Measurements from ENCODE around the gene ADAM19. TPM values are rescaled to one million over a fixed set of nuclear protein-coding genes. Genes with fewer than 3 reads are reported as not detected.
A peak's percentile ranks its signal among the peaks of the same experiment; 100 is the strongest.

Gene ADAM19
- total and polyA plus RNA-seq, 2 experiments from 2014 or later: 9.1 to 13.2 TPM

DNA sequence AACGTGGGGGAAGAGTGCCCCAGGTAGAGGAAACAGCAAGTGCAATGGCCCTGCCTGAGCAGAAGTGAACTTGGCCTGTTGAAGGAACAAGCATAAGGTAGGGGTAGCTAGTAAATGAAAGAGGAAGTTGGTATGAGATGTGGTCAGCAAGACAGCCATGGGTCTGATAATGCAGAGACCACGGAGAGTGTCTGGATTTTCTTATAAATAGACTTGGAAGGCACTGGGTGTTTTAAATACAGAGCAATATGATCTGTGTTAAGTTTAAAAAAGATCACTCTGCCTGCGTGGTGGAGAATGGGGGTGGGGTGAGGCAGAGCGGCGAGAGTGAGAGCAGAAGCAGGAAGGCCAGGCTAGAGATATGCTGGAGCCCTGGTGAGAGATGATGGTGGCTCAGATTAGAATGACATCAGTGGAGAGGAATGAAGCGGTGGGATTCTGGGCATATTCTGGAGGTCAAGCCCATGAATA is 4.2 kb downstream of the ADAM19 start:
- peaks cover 17% of the 10 kb centered on the region for H3K4me1 Mint-ChIP-seq
- no peaks in the 10 kb centered on the region for H3K36me3 ChIP-seq (ENCODE audit: insufficient read depth)
- H3F3A ChIP-seq (replicated peaks; ENCODE audit: low read depth): no peaks in the 10 kb centered on the region
- H3K4me3 Mint-ChIP-seq: no peak overlapping the region; the same call in 2 of the 3 replicates
- H3K36me3 Mint-ChIP-seq (ENCODE audit: low read depth): peaks cover 14% of the 10 kb centered on the region; the same call in 2 of the 3 replicates
- no peak overlapping the region for H3K27ac ChIP-seq (ENCODE audit: low read depth)
- H3K4me3 ChIP-seq: no peak overlapping the region
- H3K27me3 ChIP-seq (ENCODE audit: insufficient read depth): peaks cover 18% of the 10 kb centered on the region
- peaks cover 23% of the 10 kb centered on the region; the same call in 1 of the 2 replicates for H3K79me2 ChIP-seq (replicated peaks; ENCODE audit: insufficient read depth)
- no peak overlapping the region for H2AFZ ChIP-seq
- TF ChIP-seq ZNF114 (CRISPR knock-in tag; IDR thresholded peaks at IDR 0.05) (no peak), CTCF (conservative IDR thresholded peaks at IDR 0.05; ENCODE audit: low read depth in 2 of 2) (no peak), STAT1 (IDR thresholded peaks at IDR 0.05; ENCODE audit: unreplicated experiment) (no peak), NANOG (IDR thresholded peaks at IDR 0.05; ENCODE audit: borderline replicate concordance) (no peak)
- ATAC-seq: no peak
- no peak overlapping the region for H3K4me2 ChIP-seq
- DNase-seq (ENCODE audit: low spot score): peak; percentile 44
- no peaks in the 10 kb centered on the region for H3K9me2 ChIP-seq (ENCODE audit: insufficient read depth)
- H3K4me1 ChIP-seq (ENCODE audit: insufficient read depth): peaks cover 7% of the 10 kb centered on the region
- H4K20me1 ChIP-seq (replicated peaks; ENCODE audit: insufficient read depth): 0 out of 2 replicates have a peak, but pooled peaks cover 3% of the 10 kb centered on the region
- no peaks in the 10 kb centered on the region; the same call in 2 of the 3 replicates for H3K9me3 Mint-ChIP-seq
- peaks cover 17% of the 10 kb centered on the region for H3K27me3 Mint-ChIP-seq (ENCODE audit: insufficient read depth, low read depth, poor library complexity)
- H3K27ac Mint-ChIP-seq: no peak overlapping the region

- DNase-seq (ENCODE audit: low spot score): no peak
- Histone ChIP-seq H3K4me2 (no peak overlapping the region), H2AFZ (no peak overlapping the region), H4K20me1 (replicated peaks; ENCODE audit: insufficient read depth) (0 out of 2 replicates have a peak, but pooled peaks cover 3% of the 10 kb centered on the region), H3K4me1 (ENCODE audit: insufficient read depth) (peaks cover 6% of the 10 kb centered on the region), H3K27me3 (ENCODE audit: insufficient read depth) (peaks cover 16% of the 10 kb centered on the region), H3K4me3 (no peak overlapping the region), H3K79me2 (replicated peaks; ENCODE audit: insufficient read depth) (peaks cover 23% of the 10 kb centered on the region; the same call in 1 of the 2 replicates), H3F3A (replicated peaks; ENCODE audit: low read depth) (no peaks in the 10 kb centered on the region), H3K9me2 (ENCODE audit: insufficient read depth) (no peaks in the 10 kb centered on the region), H3K27ac (ENCODE audit: low read depth) (no peak overlapping the region), H3K36me3 (ENCODE audit: insufficient read depth) (no peaks in the 10 kb centered on the region)
- Mint-ChIP-seq H3K36me3 (ENCODE audit: low read depth) (peaks cover 14% of the 10 kb centered on the region; the same call in 2 of the 3 replicates), H3K9me3 (no peaks in the 10 kb centered on the region; the same call in 2 of the 3 replicates), H3K4me1 (peaks cover 14% of the 10 kb centered on the region), H3K4me3 (no peak overlapping the region), H3K27me3 (ENCODE audit: insufficient read depth, low read depth, poor library complexity) (peaks cover 14% of the 10 kb centered on the region), H3K27ac (no peak overlapping the region)
- no peak for ATAC-seq
- TF ChIP-seq NANOG (IDR thresholded peaks at IDR 0.05; ENCODE audit: borderline replicate concordance) (no peak), CREB1 (CRISPR knock-in tag; IDR thresholded peaks at IDR 0.05; ENCODE audit: low read depth) (no peak), ZNF114 (CRISPR knock-in tag; IDR thresholded peaks at IDR 0.05) (no peak), STAT1 (IDR thresholded peaks at IDR 0.05; ENCODE audit: unreplicated experiment) (no peak), POLR2AphosphoS5 (IDR thresholded peaks at IDR 0.05; ENCODE audit: low read depth) (no peak)
- TF ChIP-seq, protein P1, sequence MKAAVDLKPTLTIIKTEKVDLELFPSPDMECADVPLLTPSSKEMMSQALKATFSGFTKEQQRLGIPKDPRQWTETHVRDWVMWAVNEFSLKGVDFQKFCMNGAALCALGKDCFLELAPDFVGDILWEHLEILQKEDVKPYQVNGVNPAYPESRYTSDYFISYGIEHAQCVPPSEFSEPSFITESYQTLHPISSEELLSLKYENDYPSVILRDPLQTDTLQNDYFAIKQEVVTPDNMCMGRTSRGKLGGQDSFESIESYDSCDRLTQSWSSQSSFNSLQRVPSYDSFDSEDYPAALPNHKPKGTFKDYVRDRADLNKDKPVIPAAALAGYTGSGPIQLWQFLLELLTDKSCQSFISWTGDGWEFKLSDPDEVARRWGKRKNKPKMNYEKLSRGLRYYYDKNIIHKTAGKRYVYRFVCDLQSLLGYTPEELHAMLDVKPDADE (IDR thresholded peaks at IDR 0.05): no peak
- TF ChIP-seq, protein P2, sequence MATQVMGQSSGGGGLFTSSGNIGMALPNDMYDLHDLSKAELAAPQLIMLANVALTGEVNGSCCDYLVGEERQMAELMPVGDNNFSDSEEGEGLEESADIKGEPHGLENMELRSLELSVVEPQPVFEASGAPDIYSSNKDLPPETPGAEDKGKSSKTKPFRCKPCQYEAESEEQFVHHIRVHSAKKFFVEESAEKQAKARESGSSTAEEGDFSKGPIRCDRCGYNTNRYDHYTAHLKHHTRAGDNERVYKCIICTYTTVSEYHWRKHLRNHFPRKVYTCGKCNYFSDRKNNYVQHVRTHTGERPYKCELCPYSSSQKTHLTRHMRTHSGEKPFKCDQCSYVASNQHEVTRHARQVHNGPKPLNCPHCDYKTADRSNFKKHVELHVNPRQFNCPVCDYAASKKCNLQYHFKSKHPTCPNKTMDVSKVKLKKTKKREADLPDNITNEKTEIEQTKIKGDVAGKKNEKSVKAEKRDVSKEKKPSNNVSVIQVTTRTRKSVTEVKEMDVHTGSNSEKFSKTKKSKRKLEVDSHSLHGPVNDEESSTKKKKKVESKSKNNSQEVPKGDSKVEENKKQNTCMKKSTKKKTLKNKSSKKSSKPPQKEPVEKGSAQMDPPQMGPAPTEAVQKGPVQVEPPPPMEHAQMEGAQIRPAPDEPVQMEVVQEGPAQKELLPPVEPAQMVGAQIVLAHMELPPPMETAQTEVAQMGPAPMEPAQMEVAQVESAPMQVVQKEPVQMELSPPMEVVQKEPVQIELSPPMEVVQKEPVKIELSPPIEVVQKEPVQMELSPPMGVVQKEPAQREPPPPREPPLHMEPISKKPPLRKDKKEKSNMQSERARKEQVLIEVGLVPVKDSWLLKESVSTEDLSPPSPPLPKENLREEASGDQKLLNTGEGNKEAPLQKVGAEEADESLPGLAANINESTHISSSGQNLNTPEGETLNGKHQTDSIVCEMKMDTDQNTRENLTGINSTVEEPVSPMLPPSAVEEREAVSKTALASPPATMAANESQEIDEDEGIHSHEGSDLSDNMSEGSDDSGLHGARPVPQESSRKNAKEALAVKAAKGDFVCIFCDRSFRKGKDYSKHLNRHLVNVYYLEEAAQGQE (IDR thresholded peaks at IDR 0.05; ENCODE audit: unreplicated experiment): no peak
These were observed 4.9 kb downstream of the ADAM19 start for GRCh38 chr5:157570531-157571200.

Data from GM23338 (cell line).